ENCODE measurements around the gene LMTK2. TPM values are rescaled to one million over a fixed set of nuclear protein-coding genes. Genes with fewer than 3 reads are reported as not detected.

The LMTK2 gene
- total and polyA plus RNA-seq, 8 donors: 13.4 to 28.2 (median 16.6) TPM

GRCh38 chr7:98203261-98203963 lies 96.8 kb downstream of the LMTK2 start:
- no peak overlapping the region for H3K27ac ChIP-seq
- peaks cover 0 to 12% of the 10 kb centered on the region in 2 donors for H3K4me1 ChIP-seq
- H3K27me3 ChIP-seq: no peaks in the 10 kb centered on the region
- TF ChIP-seq CTCF (IDR thresholded peaks at IDR 0.05): no peak
- no peaks in the 10 kb centered on the region for H3K9me3 ChIP-seq
- peaks cover 0 to 49% of the 10 kb centered on the region in 2 donors for H3K36me3 ChIP-seq
- no peak overlapping the region for H3K4me3 ChIP-seq
- ATAC-seq: no peak
- DNase-seq: no peak
- intact Hi-C loops (cut with DNase I): no loop called here

GRCh38 chr7:98203964-98204605 lies 97.4 kb downstream of the LMTK2 start:
- H3K4me3 ChIP-seq: no peak overlapping the region
- ATAC-seq (no peak), DNase-seq (no peak)
- H3K9me3 ChIP-seq: no peaks in the 10 kb centered on the region
- H3K4me1 ChIP-seq: peaks cover 0 to 12% of the 10 kb centered on the region in 2 donors
- H3K36me3 ChIP-seq: peaks cover 0 to 49% of the 10 kb centered on the region in 2 donors
- no peaks in the 10 kb centered on the region for H3K27me3 ChIP-seq
- no peak overlapping the region for H3K27ac ChIP-seq
- TF ChIP-seq CTCF (IDR thresholded peaks at IDR 0.05): no peak
- intact Hi-C loops (cut with DNase I): no loop called here

GRCh38 chr7:98204670-98205069 lies 98.0 kb downstream of the LMTK2 start:
- Histone ChIP-seq H3K4me1 (peaks cover 0 to 12% of the 10 kb centered on the region in 2 donors), H3K27me3 (no peaks in the 10 kb centered on the region), H3K4me3 (no peak overlapping the region), H3K27ac (no peak overlapping the region), H3K36me3 (peaks cover 0 to 49% of the 10 kb centered on the region in 2 donors), H3K9me3 (no peaks in the 10 kb centered on the region)
- ATAC-seq: peak; percentile 85
- TF ChIP-seq CTCF (IDR thresholded peaks at IDR 0.05): no peak
- intact Hi-C loops (cut with DNase I): no loop called here
- no peak for DNase-seq

- intact Hi-C loops (cut with DNase I): no loop called here
- Histone ChIP-seq H3K4me3 (no peak overlapping the region), H3K36me3 (peaks cover 0 to 49% of the 10 kb centered on the region in 2 donors), H3K27me3 (peaks cover 0 to 5% of the 10 kb centered on the region in 2 donors), H3K27ac (no peak overlapping the region), H3K9me3 (no peaks in the 10 kb centered on the region), H3K4me1 (peaks cover 0 to 12% of the 10 kb centered on the region in 2 donors)
- no peak for TF ChIP-seq CTCF (IDR thresholded peaks at IDR 0.05)
- ATAC-seq: no peak
- no peak for DNase-seq
These were observed 98.6 kb downstream of the LMTK2 start for GRCh38 chr7:98205162-98205845.

Measured in left lung (tissue), 10 donors.